Suprapubic skin (tissue), 3 donors: ENCODE data around the gene ABHD16B.

Source experiments
- POLR2A ChIP-seq, 2 donors: fragments of 450-650 bp; IDR thresholded peaks; one replicate each; pipeline ENCODE4 v1.6.1; 2017; ENCODE audit warnings: antibody characterized with exemption in 2 of 2, mild to moderate bottlenecking in 2 of 2, moderate library complexity in 2 of 2
- TF ChIP-seq, protein P1 (sequence below), 2 donors: fragments of 200-600 bp in 1 of 2; fragments of 450-650 bp in 1 of 2; sonication (generic) in 1 of 2; IDR thresholded peaks; one replicate each; pipeline ENCODE4 v1.5.1; 2016 to 2019; ENCODE audit warnings: antibody characterized with exemption in 2 of 2, mild to moderate bottlenecking in 1 of 2, moderate library complexity in 1 of 2

DNA sequence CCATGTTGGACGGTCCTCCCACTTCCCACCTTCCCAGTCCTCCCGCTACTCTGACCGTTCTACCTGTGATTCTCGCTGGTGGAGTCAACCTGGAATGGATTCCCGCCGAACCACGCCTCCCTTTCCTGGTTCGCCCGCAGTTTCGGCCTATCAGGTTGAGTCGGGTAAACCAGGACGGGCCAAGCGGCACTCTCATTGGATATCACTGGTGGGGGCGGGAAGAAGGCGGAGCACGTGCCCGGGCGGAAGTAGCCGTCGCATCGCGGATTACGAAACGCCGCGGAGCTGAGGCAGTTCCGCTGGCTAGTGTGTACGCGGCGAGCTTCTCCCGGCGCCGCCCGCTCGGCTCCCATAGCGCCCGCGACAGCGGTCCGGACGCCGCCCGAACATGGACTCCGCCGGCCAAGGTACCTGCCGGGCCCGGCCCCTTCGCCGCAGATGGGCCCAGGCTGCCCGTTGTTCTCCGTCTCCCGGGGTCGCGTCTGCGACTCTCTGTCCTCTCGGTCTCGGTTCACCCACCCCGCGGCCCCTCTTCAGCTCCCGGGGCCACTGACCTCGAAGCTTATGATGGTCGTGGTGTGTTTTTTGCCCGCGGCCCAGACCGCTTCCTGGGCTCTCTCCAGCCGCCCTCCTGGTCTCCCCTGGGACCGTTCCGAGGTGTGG is 3.8 kb downstream of the ABHD16B start, which contains the start of gene TPD52L2:
- TF ChIP-seq POLR2A (IDR thresholded peaks at IDR 0.05): peak in 1 of 2 donors; percentile 76
- TF ChIP-seq, protein P1, sequence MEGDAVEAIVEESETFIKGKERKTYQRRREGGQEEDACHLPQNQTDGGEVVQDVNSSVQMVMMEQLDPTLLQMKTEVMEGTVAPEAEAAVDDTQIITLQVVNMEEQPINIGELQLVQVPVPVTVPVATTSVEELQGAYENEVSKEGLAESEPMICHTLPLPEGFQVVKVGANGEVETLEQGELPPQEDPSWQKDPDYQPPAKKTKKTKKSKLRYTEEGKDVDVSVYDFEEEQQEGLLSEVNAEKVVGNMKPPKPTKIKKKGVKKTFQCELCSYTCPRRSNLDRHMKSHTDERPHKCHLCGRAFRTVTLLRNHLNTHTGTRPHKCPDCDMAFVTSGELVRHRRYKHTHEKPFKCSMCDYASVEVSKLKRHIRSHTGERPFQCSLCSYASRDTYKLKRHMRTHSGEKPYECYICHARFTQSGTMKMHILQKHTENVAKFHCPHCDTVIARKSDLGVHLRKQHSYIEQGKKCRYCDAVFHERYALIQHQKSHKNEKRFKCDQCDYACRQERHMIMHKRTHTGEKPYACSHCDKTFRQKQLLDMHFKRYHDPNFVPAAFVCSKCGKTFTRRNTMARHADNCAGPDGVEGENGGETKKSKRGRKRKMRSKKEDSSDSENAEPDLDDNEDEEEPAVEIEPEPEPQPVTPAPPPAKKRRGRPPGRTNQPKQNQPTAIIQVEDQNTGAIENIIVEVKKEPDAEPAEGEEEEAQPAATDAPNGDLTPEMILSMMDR (IDR thresholded peaks at IDR 0.05): no peak
